Right lobe of liver (tissue), 4 donors: ENCODE results near the gene TCF7L2.

Experiments
- POLR2A ChIP-seq: fragments of 450-650 bp; IDR thresholded peaks from one replicate; pipeline ENCODE4 v1.6.1; 2017; ENCODE audit warnings: antibody characterized with exemption, mild to moderate bottlenecking
- TF ChIP-seq, protein P1 (sequence below), 4 donors: fragments of 200-600 bp in 3 of 4; fragments of 450-650 bp in 1 of 4; IDR thresholded peaks; one replicate each; pipeline versions ENCODE4 v1.5.1 to v1.8.0; 2016 to 2022; ENCODE audit warnings: antibody characterized with exemption in 4 of 4, mild to moderate bottlenecking in 2 of 4
- donor health status: DM: no; HTN: no; CAD: no.
- donor health status: DM: no; HTN: no; CAD: no.
- donor health status: DM: no; HTN: yes; CAD: no.

DNA sequence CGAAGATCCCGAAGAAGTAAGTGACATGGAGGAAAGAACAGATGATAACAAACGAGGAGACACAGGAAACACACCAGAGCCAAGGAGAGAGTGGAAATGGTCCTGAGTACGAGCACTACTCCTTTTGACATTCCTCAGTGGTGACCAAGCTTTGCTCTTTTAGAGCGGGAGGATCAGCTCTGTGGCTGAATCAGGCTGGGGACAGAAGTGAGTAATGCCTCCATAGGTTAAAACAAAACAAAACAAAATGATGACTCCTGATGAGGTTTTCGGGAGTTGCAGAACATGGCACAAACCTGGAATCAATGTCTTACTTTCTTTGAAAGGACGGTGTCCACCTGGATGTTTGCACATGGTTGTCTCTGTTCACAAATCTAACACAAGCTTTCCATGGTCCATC lies 30.3 kb upstream of the TCF7L2 start:
- TF ChIP-seq, protein P1, sequence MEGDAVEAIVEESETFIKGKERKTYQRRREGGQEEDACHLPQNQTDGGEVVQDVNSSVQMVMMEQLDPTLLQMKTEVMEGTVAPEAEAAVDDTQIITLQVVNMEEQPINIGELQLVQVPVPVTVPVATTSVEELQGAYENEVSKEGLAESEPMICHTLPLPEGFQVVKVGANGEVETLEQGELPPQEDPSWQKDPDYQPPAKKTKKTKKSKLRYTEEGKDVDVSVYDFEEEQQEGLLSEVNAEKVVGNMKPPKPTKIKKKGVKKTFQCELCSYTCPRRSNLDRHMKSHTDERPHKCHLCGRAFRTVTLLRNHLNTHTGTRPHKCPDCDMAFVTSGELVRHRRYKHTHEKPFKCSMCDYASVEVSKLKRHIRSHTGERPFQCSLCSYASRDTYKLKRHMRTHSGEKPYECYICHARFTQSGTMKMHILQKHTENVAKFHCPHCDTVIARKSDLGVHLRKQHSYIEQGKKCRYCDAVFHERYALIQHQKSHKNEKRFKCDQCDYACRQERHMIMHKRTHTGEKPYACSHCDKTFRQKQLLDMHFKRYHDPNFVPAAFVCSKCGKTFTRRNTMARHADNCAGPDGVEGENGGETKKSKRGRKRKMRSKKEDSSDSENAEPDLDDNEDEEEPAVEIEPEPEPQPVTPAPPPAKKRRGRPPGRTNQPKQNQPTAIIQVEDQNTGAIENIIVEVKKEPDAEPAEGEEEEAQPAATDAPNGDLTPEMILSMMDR (IDR thresholded peaks at IDR 0.05): no peak
- TF ChIP-seq POLR2A: no peak
